ENCODE data around the gene RET. TPM values are rescaled to one million over a fixed set of nuclear protein-coding genes. Genes with fewer than 3 reads are reported as not detected.

The RET gene
- total RNA-seq, 2 donors from 2014 or later = 1.2 to 3.5 TPM

DNA sequence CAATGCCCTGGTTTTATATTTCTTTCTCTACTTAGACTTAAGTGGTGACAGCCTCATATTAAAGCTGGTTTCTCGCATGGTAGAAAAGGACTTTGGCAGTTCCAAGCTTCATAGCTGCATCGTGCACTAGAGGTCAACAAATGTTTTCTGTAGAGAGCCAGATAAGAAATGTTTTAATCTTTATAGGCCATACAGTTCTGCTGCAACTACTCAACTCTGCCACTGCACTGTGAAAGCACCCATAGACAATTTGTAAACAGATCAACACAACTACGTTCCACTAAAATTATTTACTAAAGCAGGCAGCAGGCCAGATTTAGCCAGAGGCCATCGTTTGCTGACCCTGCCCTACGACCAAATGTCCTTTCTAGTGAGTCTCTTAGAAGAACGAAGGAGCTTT, 98.1 kb downstream of the RET start:
- no peaks in the 10 kb centered on the region for H3K4me1 Mint-ChIP-seq
- TF ChIP-seq, protein P1, sequence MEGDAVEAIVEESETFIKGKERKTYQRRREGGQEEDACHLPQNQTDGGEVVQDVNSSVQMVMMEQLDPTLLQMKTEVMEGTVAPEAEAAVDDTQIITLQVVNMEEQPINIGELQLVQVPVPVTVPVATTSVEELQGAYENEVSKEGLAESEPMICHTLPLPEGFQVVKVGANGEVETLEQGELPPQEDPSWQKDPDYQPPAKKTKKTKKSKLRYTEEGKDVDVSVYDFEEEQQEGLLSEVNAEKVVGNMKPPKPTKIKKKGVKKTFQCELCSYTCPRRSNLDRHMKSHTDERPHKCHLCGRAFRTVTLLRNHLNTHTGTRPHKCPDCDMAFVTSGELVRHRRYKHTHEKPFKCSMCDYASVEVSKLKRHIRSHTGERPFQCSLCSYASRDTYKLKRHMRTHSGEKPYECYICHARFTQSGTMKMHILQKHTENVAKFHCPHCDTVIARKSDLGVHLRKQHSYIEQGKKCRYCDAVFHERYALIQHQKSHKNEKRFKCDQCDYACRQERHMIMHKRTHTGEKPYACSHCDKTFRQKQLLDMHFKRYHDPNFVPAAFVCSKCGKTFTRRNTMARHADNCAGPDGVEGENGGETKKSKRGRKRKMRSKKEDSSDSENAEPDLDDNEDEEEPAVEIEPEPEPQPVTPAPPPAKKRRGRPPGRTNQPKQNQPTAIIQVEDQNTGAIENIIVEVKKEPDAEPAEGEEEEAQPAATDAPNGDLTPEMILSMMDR (conservative IDR thresholded peaks at IDR 0.05) = no peak
- 91 to 93% methylated on average over 6 of the region's 6 CpGs for WGBS, 2 experiments (ENCODE audit: insufficient coverage in 1 of 2, insufficient read length in 1 of 2)
- no peaks in the 10 kb centered on the region for H3K4me1 ChIP-seq (ENCODE audit: control insufficient read depth, insufficient read depth, low read length)
- H3K36me3 Mint-ChIP-seq (ENCODE audit: low read depth) = peaks cover 29% of the 10 kb centered on the region
- H3K36me3 ChIP-seq (ENCODE audit: control insufficient read depth, insufficient read depth, low read length) = peaks cover 23% of the 10 kb centered on the region
- H3K4me3 ChIP-seq (ENCODE audit: low read length) = no peak overlapping the region
- no peaks in the 10 kb centered on the region for H3K27me3 ChIP-seq (ENCODE audit: control insufficient read depth, insufficient read depth, low read length, poor library complexity, severe bottlenecking)
- H3K9me3 Mint-ChIP-seq = no peaks in the 10 kb centered on the region
- peaks cover 8% of the 10 kb centered on the region for H3K9me3 ChIP-seq (ENCODE audit: control insufficient read depth, low read length)
- no peak overlapping the region for H3K27ac Mint-ChIP-seq
- H3K27ac ChIP-seq (ENCODE audit: low read depth, low read length) = no peak overlapping the region
- no peak for DNase-seq
- H3K4me3 Mint-ChIP-seq = no peak overlapping the region
- no peaks in the 10 kb centered on the region for H3K27me3 Mint-ChIP-seq (ENCODE audit: insufficient read depth)
- H3K9ac ChIP-seq (ENCODE audit: extremely low read depth, low read length, poor library complexity, severe bottlenecking) = no peak overlapping the region

DNA sequence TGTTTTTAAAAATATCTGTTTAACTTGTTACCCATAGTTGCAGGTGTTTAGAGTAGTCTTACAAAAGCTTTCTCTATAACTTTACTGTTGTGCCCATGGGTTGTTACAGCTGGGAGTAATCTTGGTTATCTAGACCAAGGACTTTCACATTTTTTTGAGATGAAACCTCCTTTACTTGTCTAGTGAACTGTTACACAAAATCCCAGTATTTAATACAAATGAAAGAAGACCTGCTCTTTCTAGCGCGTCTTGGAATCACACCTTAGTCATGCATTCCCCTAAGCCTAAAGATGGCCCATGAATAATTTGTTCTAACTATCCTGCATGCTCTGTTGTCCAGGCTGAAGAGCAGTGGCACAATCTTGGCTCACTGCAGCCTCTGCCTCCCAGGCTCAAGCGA, 99.4 kb downstream of the RET start:
- H3K9ac ChIP-seq (ENCODE audit: extremely low read depth, low read length, poor library complexity, severe bottlenecking) = no peak overlapping the region
- Mint-ChIP-seq H3K4me3 (no peak overlapping the region), H3K36me3 (ENCODE audit: low read depth) (peaks cover 39% of the 10 kb centered on the region), H3K9me3 (peaks cover 2% of the 10 kb centered on the region), H3K27ac (no peak overlapping the region), H3K4me1 (peaks cover 4% of the 10 kb centered on the region), H3K27me3 (ENCODE audit: insufficient read depth) (no peaks in the 10 kb centered on the region)
- H3K9me3 ChIP-seq (ENCODE audit: control insufficient read depth, low read length) = peaks cover 8% of the 10 kb centered on the region
- H3K36me3 ChIP-seq (ENCODE audit: control insufficient read depth, insufficient read depth, low read length) = peaks cover 29% of the 10 kb centered on the region
- TF ChIP-seq, protein P1 (conservative IDR thresholded peaks at IDR 0.05) = no peak
- no peak overlapping the region for H3K4me3 ChIP-seq (ENCODE audit: low read length)
- no peaks in the 10 kb centered on the region for H3K27me3 ChIP-seq (ENCODE audit: control insufficient read depth, insufficient read depth, low read length, poor library complexity, severe bottlenecking)
- no peak overlapping the region for H3K27ac ChIP-seq (ENCODE audit: low read depth, low read length)
- no peaks in the 10 kb centered on the region for H3K4me1 ChIP-seq (ENCODE audit: control insufficient read depth, insufficient read depth, low read length)
- DNase-seq = no peak
- 98% methylated on average over 3 of the region's 3 CpGs; no CpG with 5 or more reads in 1 of the 2 experiments for WGBS, 2 experiments (ENCODE audit: insufficient coverage in 1 of 2, insufficient read length in 1 of 2)

DNA sequence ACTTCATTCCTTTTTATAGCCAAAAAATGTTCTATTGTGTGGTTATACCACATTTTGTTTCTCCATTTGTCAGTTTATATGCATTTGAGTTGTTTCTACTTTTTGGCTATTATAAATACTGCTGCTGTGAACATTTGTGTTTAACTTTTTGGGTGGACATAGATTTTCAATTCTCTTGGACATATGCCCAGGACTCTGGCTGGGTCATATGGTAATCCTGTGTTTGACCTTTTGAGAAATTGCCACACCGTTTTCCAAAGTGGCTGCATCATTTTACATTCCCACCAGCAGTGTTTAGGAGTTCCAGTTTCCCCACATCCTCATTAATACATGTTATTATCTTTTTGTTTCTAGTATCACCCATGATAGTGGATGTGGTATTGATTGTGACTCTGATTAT, 100.7 kb downstream of the RET start:
- H3K9me3 ChIP-seq (ENCODE audit: control insufficient read depth, low read length) = peaks cover 8% of the 10 kb centered on the region
- no peak overlapping the region for H3K27ac ChIP-seq (ENCODE audit: low read depth, low read length)
- H3K27me3 ChIP-seq (ENCODE audit: control insufficient read depth, insufficient read depth, low read length, poor library complexity, severe bottlenecking) = no peaks in the 10 kb centered on the region
- H3K4me3 ChIP-seq (ENCODE audit: low read length) = no peak overlapping the region
- no peaks in the 10 kb centered on the region for H3K27me3 Mint-ChIP-seq (ENCODE audit: insufficient read depth)
- no peak overlapping the region for H3K9ac ChIP-seq (ENCODE audit: extremely low read depth, low read length, poor library complexity, severe bottlenecking)
- no peaks in the 10 kb centered on the region for H3K4me1 ChIP-seq (ENCODE audit: control insufficient read depth, insufficient read depth, low read length)
- H3K36me3 ChIP-seq (ENCODE audit: control insufficient read depth, insufficient read depth, low read length) = peaks cover 38% of the 10 kb centered on the region
- peaks cover 4% of the 10 kb centered on the region for H3K4me1 Mint-ChIP-seq
- H3K4me3 Mint-ChIP-seq = no peak overlapping the region
- peaks cover 51% of the 10 kb centered on the region for H3K36me3 Mint-ChIP-seq (ENCODE audit: low read depth)
- no peak for DNase-seq
- WGBS, 2 experiments (ENCODE audit: insufficient coverage in 1 of 2, insufficient read length in 1 of 2) = 82% methylated on average over 1 of the region's 1 CpG; no CpG with 5 or more reads in 1 of the 2 experiments
- TF ChIP-seq, protein P1 (conservative IDR thresholded peaks at IDR 0.05) = no peak
- peaks cover 7% of the 10 kb centered on the region for H3K9me3 Mint-ChIP-seq
- no peak overlapping the region for H3K27ac Mint-ChIP-seq

Other genes with a start within 250 kb of the RET start
- gene CSGALNACT2, start 61.4 kb downstream of the RET start, total RNA-seq = 1 to 10 TPM; 7.3 to 8.6 TPM
- 10 to 100 TPM in 1 of 2 donors, 1 to 10 TPM in 1; 8.1 to 13.4 TPM for gene RASGEF1A, start 190.0 kb downstream of the RET start, total RNA-seq